SK-N-SH (cell line): Measurements from ENCODE around the gene APBA2. TPM values are rescaled to one million over a fixed set of nuclear protein-coding genes. Genes with fewer than 3 reads are reported as not detected.

Experiments used
- CTCF ChIA-PET: fragments of 300-600, 350-600 bp; formaldehyde crosslinking; extraction: SDS; loops from one replicate; lab custom pipeline; 2021; lab: Yijun Ruan, JAX
- POLR2A ChIA-PET: fragments of 350-600 bp; sonication (Branson Sonifier 250); formaldehyde crosslinking; extraction: SDS; loops from one replicate; lab custom pipeline; 2020; ENCODE audit warnings: antibody characterized with exemption, inconsistent platforms; lab: Yijun Ruan, JAX
- DNase-seq: peaks from one replicate; pipeline ENCODE4 v3.0.0; 2012
- H2AFZ ChIP-seq: fragments of 200-600 bp; sonication (generic); 2 replicates; pipeline ENCODE4 v1.8.1; 2016; ENCODE audit warnings: antibody characterized with exemption, mild to moderate bottlenecking, low read depth
- H3F3A ChIP-seq: fragments of 200-600 bp; sonication (generic); replicated peaks from 2 replicates; pipeline ENCODE3; 2016; ENCODE audit warnings: antibody characterized with exemption, mild to moderate bottlenecking; ENCODE audit not compliant: insufficient read depth
- H3K27ac ChIP-seq, 2 experiments: fragments of 200-500 bp in 1 of 2; fragments of 200-600 bp in 1 of 2; sonication (Bioruptor generic) in 1 of 2; sonication (generic), shearing (Covaris generic) in 1 of 2; 2 replicates each; pipeline versions ENCODE4 v1.5.1 to v1.6.1; 2014 to 2016; ENCODE audit warnings: low read depth in 2 of 2, inconsistent platforms in 1 of 2, low read length in 1 of 2, mild to moderate bottlenecking in 1 of 2, mixed read lengths in 1 of 2
- H3K27me3 ChIP-seq: fragments of 200-600 bp; sonication (generic), shearing (Covaris generic); 2 replicates; pipeline ENCODE4 v1.6.1; 2016; ENCODE audit warnings: mixed run types; ENCODE audit not compliant: insufficient read depth
- H3K36me3 ChIP-seq, 2 experiments: fragments of 200-500 bp in 1 of 2; fragments of 200-600 bp in 1 of 2; sonication (Bioruptor generic) in 1 of 2; sonication (generic) in 1 of 2; replicated peaks in 1 of 2; 2 replicates each; pipeline versions ENCODE3 to v1.5.1; 2014 to 2016; ENCODE audit warnings: low read length in 1 of 2, mild to moderate bottlenecking in 1 of 2; ENCODE audit not compliant: insufficient read depth in 2 of 2, control insufficient read depth in 1 of 2
- H3K4me1 ChIP-seq, 2 experiments: fragments of 200-500 bp in 1 of 2; fragments of 200-600 bp in 1 of 2; sonication (Bioruptor generic) in 1 of 2; sonication (generic), shearing (Covaris generic) in 1 of 2; 2 replicates each; pipeline versions ENCODE4 v1.5.1 to v1.6.1; 2014 to 2016; ENCODE audit warnings: low read depth in 1 of 2, low read length in 1 of 2, mixed run types in 1 of 2; ENCODE audit not compliant: insufficient read depth in 2 of 2, control insufficient read depth in 1 of 2
- H3K4me2 ChIP-seq: fragments of 200-600 bp; sonication (generic), shearing (Covaris generic); 2 replicates; pipeline ENCODE4 v1.6.1; 2017; ENCODE audit warnings: mixed run types
- H3K4me3 ChIP-seq, 2 experiments: fragments of 200-500 bp in 1 of 2; fragments of 200-600 bp in 1 of 2; sonication (Bioruptor generic) in 1 of 2; sonication (generic), shearing (Covaris generic) in 1 of 2; 2 replicates each; pipeline versions ENCODE4 v1.5.1 to v1.8.1; 2014 to 2016; ENCODE audit warnings: low read depth in 2 of 2, inconsistent platforms in 1 of 2, low read length in 1 of 2, mild to moderate bottlenecking in 1 of 2, mixed read lengths in 1 of 2, moderate library complexity in 1 of 2
- H3K79me2 ChIP-seq: fragments of 200-600 bp; sonication (generic); 2 replicates; pipeline ENCODE4 v1.8.1; 2017; ENCODE audit warnings: mild to moderate bottlenecking; ENCODE audit not compliant: insufficient read depth
- H3K9ac ChIP-seq: fragments of 200-600 bp; sonication (generic); 2 replicates; pipeline ENCODE4 v1.6.1; 2017; ENCODE audit warnings: mixed run types
- H3K9me2 ChIP-seq: fragments of 200-600 bp; sonication (generic); 2 replicates; pipeline ENCODE4 v1.6.1; 2017; ENCODE audit warnings: mixed run types
- H3K9me3 ChIP-seq: fragments of 200-600 bp; sonication (generic); 2 replicates; pipeline ENCODE4 v1.6.1; 2017; ENCODE audit warnings: mixed run types, mild to moderate bottlenecking, moderate library complexity
- H4K20me1 ChIP-seq: fragments of 200-600 bp; sonication (generic); 2 replicates; pipeline ENCODE4 v1.6.1; 2017; ENCODE audit warnings: mild to moderate bottlenecking, mixed run types; ENCODE audit not compliant: insufficient read depth
- ELF1 ChIP-seq: IDR thresholded peaks from 2 replicates; pipeline ENCODE4 v1.4.0; 2012
- FOSL2 ChIP-seq: IDR thresholded peaks from 2 replicates; pipeline ENCODE4 v1.4.0; 2012; ENCODE audit warnings: low read depth, mild to moderate bottlenecking, moderate library complexity, borderline replicate concordance
- FOXJ3 ChIP-seq: sonication (generic); formaldehyde crosslinking; IDR thresholded peaks from 2 replicates; pipeline ENCODE4 v1.5.1; 2020; ENCODE audit warnings: mild to moderate bottlenecking, missing genetic modification reagents
- GABPA ChIP-seq: IDR thresholded peaks from 2 replicates; pipeline ENCODE4 v1.4.0; 2012; ENCODE audit warnings: low read depth, mild to moderate bottlenecking
- GATA2 ChIP-seq: sonication (generic); formaldehyde crosslinking; IDR thresholded peaks from 2 replicates; pipeline ENCODE4 v1.5.0; 2020; ENCODE audit warnings: mild to moderate bottlenecking, missing genetic modification reagents
- MXI1 ChIP-seq: IDR thresholded peaks from 2 replicates; pipeline ENCODE4 v1.6.1; 2012; ENCODE audit warnings: mild to moderate bottlenecking, low read depth, low read length, improper control_type of control experiment
- RCOR1 ChIP-seq: fragments of 150-350 bp; IDR thresholded peaks from 2 replicates; pipeline ENCODE4 v1.6.1; 2017; ENCODE audit warnings: antibody characterized with exemption, low read length
- SIN3A ChIP-seq: IDR thresholded peaks from 2 replicates; pipeline ENCODE4 v1.6.1; 2012; ENCODE audit warnings: low read depth, mild to moderate bottlenecking, low read length, moderate library complexity, borderline replicate concordance
- TEAD4 ChIP-seq: IDR thresholded peaks from 2 replicates; pipeline ENCODE4 v1.4.0; 2012; ENCODE audit warnings: mild to moderate bottlenecking, borderline replicate concordance; ENCODE audit not compliant: insufficient read depth
- WGBS: methylation state at CpG from one replicate; pipeline ENCODE4 v1.1.6; 2017; ENCODE audit warnings: low lambda C conversion rate; 5-methylcytosine and 5-hydroxymethylcytosine counted together
- polyA plus RNA-seq, 3 experiments: library from polyadenylated mRNA; depleted of rRNA; stranded (reverse); fragments of >200 nt; gene quantifications; 2 replicates each; pipeline ENCODE4 v1.2.3, GENCODE V29; 2012
- TF ChIP-seq, protein P1 (sequence below): IDR thresholded peaks from 2 replicates; pipeline ENCODE4; 2012
- TF ChIP-seq, protein P2 (sequence below): fragments of 150-350 bp; IDR thresholded peaks from 2 replicates; pipeline ENCODE4 v1.6.1; 2017; ENCODE audit warnings: antibody characterized with exemption, low read length, low read depth, borderline replicate concordance
- TF ChIP-seq, protein P3 (sequence below): IDR thresholded peaks from 2 replicates; pipeline ENCODE4 v1.4.0; 2012; ENCODE audit warnings: low read depth, borderline replicate concordance

APBA2 gene
- polyA plus RNA-seq, 1 of the 3 experiments (the other 2 are of a cell fraction), result 12.7 TPM

DNA sequence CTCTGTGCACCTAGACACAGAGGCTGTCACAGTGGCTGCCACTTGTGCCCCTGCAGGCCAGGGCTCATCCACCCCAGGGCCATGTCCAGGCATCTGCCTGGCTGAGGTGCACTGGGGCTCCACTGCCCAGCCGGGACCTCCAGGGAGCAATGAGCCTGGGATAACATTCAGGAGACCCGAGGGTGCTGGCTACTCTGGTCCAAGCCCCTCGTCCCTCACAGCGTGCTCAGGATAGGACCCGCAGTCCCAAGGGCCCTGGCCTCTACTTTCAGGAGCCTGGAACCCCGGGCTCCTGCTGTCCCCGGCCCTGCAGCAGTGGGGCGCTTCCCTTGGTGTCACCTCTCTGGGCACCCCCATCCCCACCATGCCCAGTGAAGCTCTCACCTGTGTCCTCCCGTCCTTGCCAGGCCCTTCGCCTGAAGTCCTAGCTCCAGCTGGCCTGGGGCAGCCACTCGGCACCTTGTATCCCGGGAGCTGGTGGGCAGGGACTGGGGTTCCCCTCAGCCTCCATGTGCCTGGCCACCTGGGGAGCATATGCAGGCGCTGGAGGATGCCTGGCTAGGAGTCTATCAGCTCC, 226.0 kb downstream of the APBA2 start:
- WGBS, result 82% methylated on average over 3 of the region's 13 CpGs
- ChIA-PET CTCF (interaction anchor here (5.3 kb wide), 1 partner anchor 8 kb away, joined by 45 read pairs; no protein-coding TSS in a partner anchor), POLR2A (no interaction called here)
- H3K4me1 ChIP-seq, result peaks cover 0 to 4% of the 10 kb centered on the region in 2 experiments; a peak in 1 of 4 replicates
- no peak overlapping the region for H2AFZ ChIP-seq
- H3K27ac ChIP-seq, result no peak overlapping the region
- H3K9me3 ChIP-seq, result no peaks in the 10 kb centered on the region
- H3K4me2 ChIP-seq, result no peak overlapping the region
- H3K79me2 ChIP-seq, result no peaks in the 10 kb centered on the region
- H4K20me1 ChIP-seq, result no peaks in the 10 kb centered on the region
- no peaks in the 10 kb centered on the region for H3K36me3 ChIP-seq
- no peaks in the 10 kb centered on the region for H3K9me2 ChIP-seq
- no peaks in the 10 kb centered on the region for H3K27me3 ChIP-seq
- no peaks in the 10 kb centered on the region for H3F3A ChIP-seq
- no peak for DNase-seq
- H3K9ac ChIP-seq, result no peak overlapping the region
- TF ChIP-seq TEAD4 (no peak), FOSL2 (no peak), GATA2 (CRISPR knock-in tag) (no peak), MXI1 (no peak), GABPA (no peak), FOXJ3 (CRISPR knock-in tag) (no peak), ELF1 (no peak), RCOR1 (no peak)
- TF ChIP-seq, protein P1, sequence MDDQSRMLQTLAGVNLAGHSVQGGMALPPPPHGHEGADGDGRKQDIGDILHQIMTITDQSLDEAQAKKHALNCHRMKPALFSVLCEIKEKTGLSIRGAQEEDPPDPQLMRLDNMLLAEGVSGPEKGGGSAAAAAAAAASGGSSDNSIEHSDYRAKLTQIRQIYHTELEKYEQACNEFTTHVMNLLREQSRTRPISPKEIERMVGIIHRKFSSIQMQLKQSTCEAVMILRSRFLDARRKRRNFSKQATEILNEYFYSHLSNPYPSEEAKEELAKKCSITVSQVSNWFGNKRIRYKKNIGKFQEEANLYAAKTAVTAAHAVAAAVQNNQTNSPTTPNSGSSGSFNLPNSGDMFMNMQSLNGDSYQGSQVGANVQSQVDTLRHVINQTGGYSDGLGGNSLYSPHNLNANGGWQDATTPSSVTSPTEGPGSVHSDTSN, result no peak
- TF ChIP-seq, protein P2, sequence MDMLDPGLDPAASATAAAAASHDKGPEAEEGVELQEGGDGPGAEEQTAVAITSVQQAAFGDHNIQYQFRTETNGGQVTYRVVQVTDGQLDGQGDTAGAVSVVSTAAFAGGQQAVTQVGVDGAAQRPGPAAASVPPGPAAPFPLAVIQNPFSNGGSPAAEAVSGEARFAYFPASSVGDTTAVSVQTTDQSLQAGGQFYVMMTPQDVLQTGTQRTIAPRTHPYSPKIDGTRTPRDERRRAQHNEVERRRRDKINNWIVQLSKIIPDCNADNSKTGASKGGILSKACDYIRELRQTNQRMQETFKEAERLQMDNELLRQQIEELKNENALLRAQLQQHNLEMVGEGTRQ, result no peak
- TF ChIP-seq, all 33 proteins: peak for 0
- H3K4me3 ChIP-seq, result no peak overlapping the region

DNA sequence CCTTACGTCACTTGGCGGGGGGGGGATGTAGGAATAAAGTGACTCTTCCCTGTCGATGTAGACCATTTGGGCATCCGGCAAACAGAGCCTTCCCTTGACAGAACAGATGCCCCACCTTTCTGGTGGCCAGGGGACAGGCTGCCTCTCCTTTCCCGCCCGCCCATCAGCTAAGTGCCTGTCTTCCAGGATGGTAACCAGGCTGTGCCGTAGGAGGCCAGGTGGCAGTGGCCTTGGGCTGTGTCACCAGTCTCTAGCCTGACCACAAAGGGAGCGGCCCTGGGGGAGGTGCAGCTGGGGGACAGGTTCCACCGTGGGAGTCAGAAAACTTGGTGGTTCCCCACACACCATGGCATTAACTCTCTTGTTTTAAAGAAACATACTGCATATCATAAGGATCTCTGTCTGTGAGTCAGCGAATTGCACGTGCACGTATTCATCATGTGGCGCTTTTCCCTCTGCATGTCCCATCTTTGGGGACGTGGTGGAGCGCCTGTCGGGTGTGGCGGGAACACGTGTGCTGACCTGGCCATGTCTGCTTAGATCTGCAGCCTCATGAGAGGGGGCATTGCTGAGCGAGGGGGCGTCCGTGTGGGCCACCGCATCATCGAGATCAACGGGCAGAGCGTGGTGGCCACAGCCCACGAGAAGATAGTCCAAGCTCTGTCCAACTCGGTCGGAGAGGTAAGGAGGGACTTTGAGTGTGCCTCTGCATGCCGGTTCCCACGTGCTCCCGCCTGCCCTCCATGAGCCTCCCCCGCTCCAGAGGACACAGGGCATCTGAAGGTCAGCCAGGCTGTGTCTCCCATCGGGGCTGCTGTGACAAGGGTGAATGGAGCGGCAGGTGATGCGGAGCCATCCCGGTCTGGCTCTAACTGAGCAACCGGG, 227.8 kb downstream of the APBA2 start:
- Histone ChIP-seq H3K27ac (no peak overlapping the region; a peak in 1 of 4 replicates), H3K9me3 (no peaks in the 10 kb centered on the region), H3K4me3 (no peak overlapping the region), H4K20me1 (no peaks in the 10 kb centered on the region), H2AFZ (no peak overlapping the region), H3K9me2 (no peaks in the 10 kb centered on the region), H3K36me3 (no peaks in the 10 kb centered on the region), H3K4me1 (peaks cover 0 to 4% of the 10 kb centered on the region in 2 experiments; a peak in 1 of 4 replicates), H3K9ac (no peak overlapping the region), H3K27me3 (no peaks in the 10 kb centered on the region), H3F3A (no peaks in the 10 kb centered on the region), H3K4me2 (no peak overlapping the region), H3K79me2 (no peaks in the 10 kb centered on the region)
- WGBS, result 85% methylated on average over 25 of the region's 37 CpGs
- no peak for TF ChIP-seq SIN3A
- TF ChIP-seq, protein P3, sequence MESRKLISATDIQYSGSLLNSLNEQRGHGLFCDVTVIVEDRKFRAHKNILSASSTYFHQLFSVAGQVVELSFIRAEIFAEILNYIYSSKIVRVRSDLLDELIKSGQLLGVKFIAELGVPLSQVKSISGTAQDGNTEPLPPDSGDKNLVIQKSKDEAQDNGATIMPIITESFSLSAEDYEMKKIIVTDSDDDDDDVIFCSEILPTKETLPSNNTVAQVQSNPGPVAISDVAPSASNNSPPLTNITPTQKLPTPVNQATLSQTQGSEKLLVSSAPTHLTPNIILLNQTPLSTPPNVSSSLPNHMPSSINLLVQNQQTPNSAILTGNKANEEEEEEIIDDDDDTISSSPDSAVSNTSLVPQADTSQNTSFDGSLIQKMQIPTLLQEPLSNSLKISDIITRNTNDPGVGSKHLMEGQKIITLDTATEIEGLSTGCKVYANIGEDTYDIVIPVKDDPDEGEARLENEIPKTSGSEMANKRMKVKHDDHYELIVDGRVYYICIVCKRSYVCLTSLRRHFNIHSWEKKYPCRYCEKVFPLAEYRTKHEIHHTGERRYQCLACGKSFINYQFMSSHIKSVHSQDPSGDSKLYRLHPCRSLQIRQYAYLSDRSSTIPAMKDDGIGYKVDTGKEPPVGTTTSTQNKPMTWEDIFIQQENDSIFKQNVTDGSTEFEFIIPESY, result no peak
- no peak for TF ChIP-seq GABPA
- no peak for TF ChIP-seq TEAD4
- CTCF ChIA-PET, result interaction anchor here (0.9 to 5.3 kb wide), 4 partner anchors 10 to 32 kb away, joined by 3 to 45 read pairs (median 12); no protein-coding TSS in a partner anchor
- DNase-seq, result no peak
- POLR2A ChIA-PET, result no interaction called here
